ENCODE measurements around the gene LRRC59.

LRRC59 gene

DNA sequence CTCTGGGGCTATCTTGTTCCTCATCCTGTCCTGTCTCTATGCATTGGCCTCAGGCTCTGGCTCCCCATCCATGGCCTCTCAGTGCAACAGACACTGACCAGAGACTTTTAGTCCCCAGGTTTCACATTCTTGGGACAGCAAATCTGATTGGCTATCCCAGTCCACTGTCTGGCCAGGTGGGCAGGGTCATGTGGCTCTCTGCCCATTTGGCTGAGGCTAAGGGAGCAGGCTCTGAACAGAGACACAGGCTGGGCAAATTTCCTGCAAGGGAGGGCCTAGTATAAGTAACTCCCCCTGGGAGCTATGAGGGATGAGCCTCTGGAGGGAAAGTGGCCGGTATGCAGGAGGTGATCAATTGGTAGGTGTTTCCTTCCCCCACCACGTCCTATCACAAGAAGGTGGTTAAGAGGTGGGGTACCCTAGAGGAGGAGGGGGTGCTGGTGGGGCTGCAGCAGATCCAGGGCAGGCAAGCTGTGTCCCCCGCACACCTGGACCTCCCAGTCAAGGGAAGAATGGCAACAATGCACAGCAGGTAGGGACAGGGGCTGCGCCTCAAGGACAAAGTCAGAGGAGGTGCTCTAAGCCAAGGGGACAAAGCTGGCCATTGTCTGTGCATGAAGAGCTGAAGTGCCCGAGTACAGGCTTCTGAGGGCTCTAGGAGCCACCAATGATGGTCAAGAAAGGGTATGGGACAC is 38.2 kb downstream of the LRRC59 start:
- no peak overlapping the region for H2AFZ ChIP-seq (ENCODE audit: low read depth, low read length)
- TF ChIP-seq, protein P1, sequence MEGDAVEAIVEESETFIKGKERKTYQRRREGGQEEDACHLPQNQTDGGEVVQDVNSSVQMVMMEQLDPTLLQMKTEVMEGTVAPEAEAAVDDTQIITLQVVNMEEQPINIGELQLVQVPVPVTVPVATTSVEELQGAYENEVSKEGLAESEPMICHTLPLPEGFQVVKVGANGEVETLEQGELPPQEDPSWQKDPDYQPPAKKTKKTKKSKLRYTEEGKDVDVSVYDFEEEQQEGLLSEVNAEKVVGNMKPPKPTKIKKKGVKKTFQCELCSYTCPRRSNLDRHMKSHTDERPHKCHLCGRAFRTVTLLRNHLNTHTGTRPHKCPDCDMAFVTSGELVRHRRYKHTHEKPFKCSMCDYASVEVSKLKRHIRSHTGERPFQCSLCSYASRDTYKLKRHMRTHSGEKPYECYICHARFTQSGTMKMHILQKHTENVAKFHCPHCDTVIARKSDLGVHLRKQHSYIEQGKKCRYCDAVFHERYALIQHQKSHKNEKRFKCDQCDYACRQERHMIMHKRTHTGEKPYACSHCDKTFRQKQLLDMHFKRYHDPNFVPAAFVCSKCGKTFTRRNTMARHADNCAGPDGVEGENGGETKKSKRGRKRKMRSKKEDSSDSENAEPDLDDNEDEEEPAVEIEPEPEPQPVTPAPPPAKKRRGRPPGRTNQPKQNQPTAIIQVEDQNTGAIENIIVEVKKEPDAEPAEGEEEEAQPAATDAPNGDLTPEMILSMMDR (IDR thresholded peaks at IDR 0.05; ENCODE audit: low read depth, low read length): no peak
- TF ChIP-seq EZH2phosphoT487 (IDR thresholded peaks at IDR 0.05; ENCODE audit: low read depth): no peak
- no peak overlapping the region for H3K9ac ChIP-seq (ENCODE audit: low read length)
- peaks cover 25% of the 10 kb centered on the region for H3K36me3 ChIP-seq (replicated peaks; ENCODE audit: low read depth, low read length)
- no peak overlapping the region for H3K4me2 ChIP-seq (ENCODE audit: low read length)
- H3K79me2 ChIP-seq (ENCODE audit: low read length): no peaks in the 10 kb centered on the region
- no peaks in the 10 kb centered on the region; the same call in 1 of the 2 replicates for H4K20me1 ChIP-seq (ENCODE audit: insufficient read depth, low read length)
- H3K27me3 ChIP-seq (ENCODE audit: low read depth, low read length): no peaks in the 10 kb centered on the region
- H3K27ac ChIP-seq (ENCODE audit: low read length): no peak overlapping the region
- no peaks in the 10 kb centered on the region for H3K9me3 ChIP-seq (ENCODE audit: insufficient read depth, low read length)
- H3K4me3 ChIP-seq (ENCODE audit: low read length): no peak overlapping the region
- H3K4me1 ChIP-seq (ENCODE audit: low read length): peaks cover 3% of the 10 kb centered on the region; the same call in 1 of the 2 replicates

DNA sequence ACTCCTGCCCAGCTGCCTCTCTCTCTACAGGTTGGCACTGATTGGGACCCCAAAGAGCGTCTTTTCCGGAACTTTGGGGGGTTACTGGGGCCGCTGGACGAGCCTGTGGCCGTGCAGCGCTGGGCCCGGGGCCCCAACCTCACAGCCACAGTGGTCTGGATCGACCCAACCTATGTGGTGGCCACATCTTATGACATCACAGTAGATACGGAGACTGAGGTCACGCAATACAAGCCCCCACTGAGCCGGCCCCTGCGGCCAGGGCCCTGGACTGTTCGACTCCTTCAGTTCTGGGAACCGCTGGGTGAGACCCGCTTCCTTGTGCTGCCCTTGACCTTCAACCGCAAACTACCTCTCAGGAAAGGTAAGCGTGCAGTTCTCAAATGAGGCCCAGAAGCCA is 39.1 kb downstream of the LRRC59 start:
- no peak overlapping the region for H3K27ac ChIP-seq (ENCODE audit: low read length)
- H3K27me3 ChIP-seq (ENCODE audit: low read depth, low read length): no peaks in the 10 kb centered on the region
- no peak overlapping the region for H3K4me3 ChIP-seq (ENCODE audit: low read length)
- no peak overlapping the region for H2AFZ ChIP-seq (ENCODE audit: low read depth, low read length)
- TF ChIP-seq, protein P1 (IDR thresholded peaks at IDR 0.05; ENCODE audit: low read depth, low read length): no peak
- TF ChIP-seq EZH2phosphoT487 (IDR thresholded peaks at IDR 0.05; ENCODE audit: low read depth): no peak
- no peaks in the 10 kb centered on the region; the same call in 1 of the 2 replicates for H4K20me1 ChIP-seq (ENCODE audit: insufficient read depth, low read length)
- H3K36me3 ChIP-seq (replicated peaks; ENCODE audit: low read depth, low read length): peaks cover 25% of the 10 kb centered on the region
- peaks cover 3% of the 10 kb centered on the region; the same call in 1 of the 2 replicates for H3K4me1 ChIP-seq (ENCODE audit: low read length)
- H3K9me3 ChIP-seq (ENCODE audit: insufficient read depth, low read length): no peaks in the 10 kb centered on the region
- no peak overlapping the region for H3K9ac ChIP-seq (ENCODE audit: low read length)
- no peaks in the 10 kb centered on the region for H3K79me2 ChIP-seq (ENCODE audit: low read length)
- H3K4me2 ChIP-seq (ENCODE audit: low read length): no peak overlapping the region

DNA sequence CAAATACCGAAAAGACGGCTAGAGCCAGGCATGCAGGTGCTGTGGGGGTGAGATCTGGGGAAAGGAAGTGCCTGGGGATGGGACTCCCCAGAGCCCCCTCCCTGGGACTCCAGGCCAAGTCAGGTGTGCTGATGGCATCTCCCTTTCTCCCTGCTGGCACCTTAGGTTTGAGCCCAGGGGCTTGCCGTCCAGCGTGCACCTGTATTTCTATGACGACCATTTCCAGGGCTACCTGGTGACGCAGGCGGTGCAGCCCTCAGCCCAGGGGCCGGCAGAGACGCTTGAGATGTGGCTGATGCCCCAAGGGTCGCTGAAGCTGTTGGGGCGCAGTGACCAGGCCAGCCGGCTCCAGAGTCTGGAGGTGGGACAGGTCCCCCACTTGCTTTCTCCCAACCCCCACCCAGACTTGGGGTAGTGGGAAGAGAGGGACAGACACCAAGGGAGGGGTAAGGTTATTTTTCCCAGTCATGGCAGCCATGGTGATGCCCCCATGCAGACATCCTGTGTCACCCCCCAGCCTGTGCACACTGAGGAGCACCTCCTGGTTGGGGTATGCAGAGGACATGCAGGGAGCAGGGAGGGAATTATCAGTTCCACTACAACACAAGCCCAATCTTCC is 40.3 kb downstream of the LRRC59 start:
- Histone ChIP-seq H3K9ac (ENCODE audit: low read length) (no peak overlapping the region), H4K20me1 (ENCODE audit: insufficient read depth, low read length) (0 out of 2 replicates have a peak, but pooled peaks cover 7% of the 10 kb centered on the region), H3K9me3 (ENCODE audit: insufficient read depth, low read length) (no peaks in the 10 kb centered on the region), H3K4me2 (ENCODE audit: low read length) (no peak overlapping the region), H3K27ac (ENCODE audit: low read length) (no peak overlapping the region), H3K4me1 (ENCODE audit: low read length) (no peaks in the 10 kb centered on the region), H3K4me3 (ENCODE audit: low read length) (no peak overlapping the region), H3K36me3 (replicated peaks; ENCODE audit: low read depth, low read length) (peaks cover 25% of the 10 kb centered on the region), H3K79me2 (ENCODE audit: low read length) (no peaks in the 10 kb centered on the region), H2AFZ (ENCODE audit: low read depth, low read length) (no peak overlapping the region), H3K27me3 (ENCODE audit: low read depth, low read length) (no peaks in the 10 kb centered on the region)
- TF ChIP-seq, protein P1 (IDR thresholded peaks at IDR 0.05; ENCODE audit: low read depth, low read length): no peak
- no peak for TF ChIP-seq EZH2phosphoT487 (IDR thresholded peaks at IDR 0.05; ENCODE audit: low read depth)

DNA sequence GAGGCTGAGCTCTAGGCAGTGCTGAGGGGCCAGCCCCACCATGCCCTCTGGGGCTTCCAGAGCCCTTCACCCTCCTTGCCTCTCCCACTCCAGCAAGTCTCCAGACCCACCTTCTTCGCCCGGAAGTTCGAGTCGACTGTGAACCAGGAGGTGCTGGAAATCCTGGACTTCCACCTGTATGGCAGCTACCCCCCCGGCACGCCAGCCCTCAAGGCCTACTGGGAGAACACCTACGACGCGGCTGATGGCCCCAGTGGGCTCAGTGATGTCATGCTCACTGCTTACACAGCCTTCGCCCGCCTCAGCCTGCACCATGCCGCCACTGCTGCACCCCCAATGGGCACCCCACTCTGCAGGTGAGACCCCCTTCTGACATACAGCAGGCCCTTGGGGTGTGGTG is 40.9 kb downstream of the LRRC59 start:
- no peak overlapping the region for H3K9ac ChIP-seq (ENCODE audit: low read length)
- no peaks in the 10 kb centered on the region for H3K9me3 ChIP-seq (ENCODE audit: insufficient read depth, low read length)
- no peaks in the 10 kb centered on the region for H3K4me1 ChIP-seq (ENCODE audit: low read length)
- 0 out of 2 replicates have a peak, but pooled peaks cover 7% of the 10 kb centered on the region for H4K20me1 ChIP-seq (ENCODE audit: insufficient read depth, low read length)
- H3K4me2 ChIP-seq (ENCODE audit: low read length): no peak overlapping the region
- no peak overlapping the region for H3K4me3 ChIP-seq (ENCODE audit: low read length)
- H3K79me2 ChIP-seq (ENCODE audit: low read length): no peaks in the 10 kb centered on the region
- H3K27me3 ChIP-seq (ENCODE audit: low read depth, low read length): no peaks in the 10 kb centered on the region
- no peak overlapping the region for H3K27ac ChIP-seq (ENCODE audit: low read length)
- TF ChIP-seq, protein P1 (IDR thresholded peaks at IDR 0.05; ENCODE audit: low read depth, low read length): no peak
- no peak for TF ChIP-seq EZH2phosphoT487 (IDR thresholded peaks at IDR 0.05; ENCODE audit: low read depth)
- H3K36me3 ChIP-seq (replicated peaks; ENCODE audit: low read depth, low read length): peaks cover 25% of the 10 kb centered on the region
- H2AFZ ChIP-seq (ENCODE audit: low read depth, low read length): no peak overlapping the region

Data from OCI-LY3 (cell line).